GM21786 (cell line): Measurements from ENCODE around the gene ZBTB20.
"Not testable (repeated sequence)": the region's sequence is repeated elsewhere in the genome, so short reads cannot be mapped to it uniquely, and the experiment has no call there.

Experiments
- ATAC-seq: cut with Tn5 transposase; IDR thresholded peaks from one replicate; pipeline ENCODE4 v1.9.1; 2021; ENCODE audit not compliant: unreplicated experiment

The ZBTB20 gene

GRCh38 chr3:114846779-114847178 is 300.3 kb downstream of the ZBTB20 start:
- no peak for ATAC-seq

- ATAC-seq: no peak
These were observed 300.8 kb downstream of the ZBTB20 start for GRCh38 chr3:114846252-114846651.

- ATAC-seq: no peak
These were observed 305.6 kb downstream of the ZBTB20 start for GRCh38 chr3:114841515-114841914.

- no peak for ATAC-seq
These were observed 307.6 kb downstream of the ZBTB20 start for GRCh38 chr3:114839476-114839875.

- ATAC-seq: no peak
These were observed 309.1 kb downstream of the ZBTB20 start for GRCh38 chr3:114838025-114838424.

- ATAC-seq: no peak
These were observed 312.7 kb downstream of the ZBTB20 start for GRCh38 chr3:114834175-114834940.

- ATAC-seq: no peak
These were observed 315.2 kb downstream of the ZBTB20 start for GRCh38 chr3:114831861-114832260.

GRCh38 chr3:114830652-114831051 is 316.4 kb downstream of the ZBTB20 start:
- ATAC-seq: no peak

- ATAC-seq: no peak
These were observed 317.3 kb downstream of the ZBTB20 start for GRCh38 chr3:114829783-114830182.

GRCh38 chr3:114827495-114827894 is 319.6 kb downstream of the ZBTB20 start:
- ATAC-seq: no peak

GRCh38 chr3:114824014-114824413 is 323.1 kb downstream of the ZBTB20 start:
- no peak for ATAC-seq

GRCh38 chr3:114823061-114823460 is 324.0 kb downstream of the ZBTB20 start:
- ATAC-seq: no peak

- ATAC-seq: no peak
These were observed 331.0 kb downstream of the ZBTB20 start for GRCh38 chr3:114816052-114816451.

- not testable (repeated sequence) for ATAC-seq
These were observed 334.4 kb downstream of the ZBTB20 start for GRCh38 chr3:114812541-114813238.

GRCh38 chr3:114809668-114810413 is 337.2 kb downstream of the ZBTB20 start:
- peak; percentile 100 for ATAC-seq

GRCh38 chr3:114804099-114804498 is 343.0 kb downstream of the ZBTB20 start:
- no peak for ATAC-seq

- no peak for ATAC-seq
These were observed 343.9 kb downstream of the ZBTB20 start for GRCh38 chr3:114803042-114803695.

GRCh38 chr3:114800272-114801031 is 346.6 kb downstream of the ZBTB20 start:
- no peak for ATAC-seq

GRCh38 chr3:114799816-114800215 is 347.3 kb downstream of the ZBTB20 start:
- ATAC-seq: no peak

- no peak for ATAC-seq
These were observed 350.3 kb downstream of the ZBTB20 start for GRCh38 chr3:114796796-114797195.
